Measurements from ENCODE around the gene HES5. TPM values are rescaled to one million over a fixed set of nuclear protein-coding genes. Genes with fewer than 3 reads are reported as not detected.
"Not testable (repeated sequence)": the region's sequence is repeated elsewhere in the genome, so short reads cannot be mapped to it uniquely, and the experiment has no call there.

Gene HES5
- total RNA-seq, 1 donor from 2014 or later = 1.3 TPM

DNA sequence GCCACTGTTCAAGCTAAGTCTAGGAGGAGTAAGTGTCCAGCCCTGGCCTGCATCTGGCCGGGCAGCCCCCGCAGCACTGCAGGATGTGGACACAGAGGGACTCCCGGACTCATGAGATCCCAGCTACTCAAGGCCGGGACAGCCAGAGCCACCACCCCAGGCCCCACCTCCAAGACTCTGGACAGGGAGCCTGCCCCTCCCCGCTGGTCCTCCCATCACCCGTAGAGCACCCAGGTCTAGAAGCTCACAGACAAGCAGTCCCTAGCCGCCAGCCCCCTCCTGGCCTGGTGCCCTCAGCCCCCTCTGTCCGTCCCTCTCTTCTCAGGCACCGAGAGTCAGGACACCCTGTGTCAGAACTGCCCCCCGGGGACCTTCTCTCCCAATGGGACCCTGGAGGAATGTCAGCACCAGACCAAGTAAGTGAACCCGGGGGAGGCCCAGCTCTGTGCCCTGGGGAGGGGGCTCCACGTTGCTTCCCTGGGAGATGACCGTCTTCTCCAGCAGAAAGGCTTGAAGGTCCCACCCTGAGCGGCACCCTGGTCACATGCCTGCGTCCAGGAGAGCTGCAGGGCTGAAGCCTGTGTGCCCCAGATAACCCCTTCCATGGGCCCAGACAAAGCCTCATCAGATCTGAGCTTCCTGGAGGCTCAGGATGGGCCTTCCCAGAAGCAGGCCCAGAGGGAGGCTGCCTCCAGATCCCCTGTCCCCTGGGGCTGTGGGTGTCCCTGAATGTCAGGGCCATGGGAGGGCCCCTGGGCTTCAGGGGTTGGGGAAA lies 30.4 kb upstream of the HES5 start:
- ATAC-seq = no peak

DNA sequence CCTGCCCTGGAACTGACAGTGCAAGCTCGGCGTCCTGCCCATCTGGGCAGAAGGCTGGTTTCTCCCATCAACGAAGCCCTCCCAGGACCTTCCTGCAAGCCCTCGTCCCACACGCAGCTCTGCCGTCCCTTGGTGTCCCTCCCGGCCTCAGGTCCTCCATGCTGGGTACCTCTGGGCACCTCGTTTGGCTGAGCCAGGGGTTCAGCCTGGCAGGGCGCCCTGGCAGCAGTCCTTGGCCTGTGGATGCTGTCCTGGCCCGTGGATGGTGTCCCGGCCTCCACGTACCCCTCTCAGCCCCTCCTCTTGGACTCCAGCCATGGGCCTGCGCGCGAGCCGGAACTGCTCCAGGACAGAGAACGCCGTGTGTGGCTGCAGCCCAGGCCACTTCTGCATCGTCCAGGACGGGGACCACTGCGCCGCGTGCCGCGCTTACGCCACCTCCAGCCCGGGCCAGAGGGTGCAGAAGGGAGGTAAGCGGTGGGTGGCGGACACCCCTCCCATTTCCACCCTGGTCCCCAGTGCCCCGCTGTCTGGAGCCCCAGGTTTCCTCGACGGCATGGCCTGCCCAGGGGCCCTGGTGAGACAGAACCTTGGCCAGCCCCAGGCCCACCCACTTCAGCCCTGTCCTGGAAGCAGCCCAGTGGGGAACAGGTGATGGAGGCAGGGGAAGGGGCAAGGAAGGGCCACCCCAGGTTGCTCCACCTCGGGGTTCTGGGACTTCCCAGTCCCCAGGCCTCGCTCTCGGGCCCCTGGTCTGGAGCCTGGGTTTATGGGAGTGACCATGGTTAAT lies 29.6 kb upstream of the HES5 start:
- no peak for ATAC-seq

DNA sequence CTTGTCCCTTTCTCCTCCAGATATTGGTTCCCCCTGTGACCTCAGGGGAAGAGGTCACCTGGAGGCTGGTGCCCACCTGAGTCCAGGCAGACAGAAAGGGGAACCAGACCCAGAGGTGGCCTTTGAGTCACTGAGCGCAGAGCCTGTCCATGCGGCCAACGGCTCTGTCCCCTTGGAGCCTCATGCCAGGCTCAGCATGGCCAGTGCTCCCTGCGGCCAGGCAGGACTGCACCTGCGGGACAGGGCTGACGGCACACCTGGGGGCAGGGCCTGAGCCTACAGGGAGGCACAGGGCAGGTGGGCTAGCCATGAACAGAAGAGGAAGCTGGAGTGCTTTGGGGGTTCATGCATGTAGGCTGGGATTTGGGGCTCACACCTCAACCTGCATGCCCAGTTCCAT lies 28.8 kb upstream of the HES5 start:
- ATAC-seq = no peak

DNA sequence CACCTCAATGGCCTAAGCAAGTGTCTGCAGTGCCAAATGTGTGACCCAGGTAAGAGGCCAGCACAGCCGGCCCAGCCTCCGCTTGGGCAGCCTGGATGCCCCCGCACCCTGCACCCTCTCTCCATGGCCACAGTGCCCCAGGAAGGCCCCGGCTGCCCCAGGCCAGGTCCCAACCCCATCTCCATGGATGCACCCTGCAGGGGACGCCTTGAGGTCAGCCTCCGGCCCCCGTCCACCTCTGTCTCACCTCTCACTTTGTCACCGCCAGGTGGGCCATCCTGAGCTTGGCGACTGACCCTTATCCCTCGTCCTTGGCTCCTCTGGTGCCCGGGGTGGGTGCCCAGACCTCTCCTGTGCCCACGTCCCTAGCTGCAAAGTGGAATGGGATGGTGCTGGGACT lies 28.4 kb upstream of the HES5 start:
- no peak for ATAC-seq

DNA sequence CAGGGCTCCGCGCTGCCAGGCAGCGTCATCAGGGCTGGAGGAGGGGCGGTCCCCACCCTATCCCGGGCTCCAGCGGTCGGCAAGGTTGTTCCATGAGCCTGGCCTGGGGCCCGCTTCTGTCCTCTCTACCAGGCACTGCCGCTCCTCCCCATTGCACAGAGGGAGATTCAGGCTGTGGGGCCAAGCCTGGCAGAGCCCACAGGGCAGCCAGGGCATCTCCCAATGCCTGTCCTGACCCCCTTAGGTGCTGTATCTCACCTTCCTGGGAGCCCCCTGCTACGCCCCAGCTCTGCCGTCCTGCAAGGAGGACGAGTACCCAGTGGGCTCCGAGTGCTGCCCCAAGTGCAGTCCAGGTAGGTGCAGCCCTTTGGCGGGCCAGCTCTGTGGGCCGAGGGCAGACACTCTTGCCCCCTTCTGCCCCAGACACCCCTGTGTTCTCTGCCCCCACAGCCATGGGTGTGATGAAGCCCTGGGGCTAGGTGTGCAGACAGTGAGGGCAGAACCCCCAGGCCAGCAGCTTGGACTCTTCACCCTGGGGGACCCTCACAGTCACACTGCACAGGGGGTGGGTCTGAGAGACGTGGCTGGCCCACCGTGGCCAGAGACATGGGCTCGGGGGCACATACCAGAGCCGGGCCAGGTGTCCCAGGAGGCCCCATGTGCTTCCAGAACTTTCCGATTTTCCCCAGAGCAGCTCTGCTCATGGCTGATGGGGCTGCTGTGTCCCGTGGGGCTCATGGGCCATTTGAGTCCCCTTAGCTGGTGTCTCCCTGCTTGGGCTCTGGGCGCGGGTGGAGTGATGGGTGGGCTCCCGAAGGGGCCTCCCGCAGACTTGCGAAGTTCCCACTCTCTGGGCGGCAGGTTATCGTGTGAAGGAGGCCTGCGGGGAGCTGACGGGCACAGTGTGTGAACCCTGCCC lies 27.7 kb upstream of the HES5 start:
- no peak for ATAC-seq

DNA sequence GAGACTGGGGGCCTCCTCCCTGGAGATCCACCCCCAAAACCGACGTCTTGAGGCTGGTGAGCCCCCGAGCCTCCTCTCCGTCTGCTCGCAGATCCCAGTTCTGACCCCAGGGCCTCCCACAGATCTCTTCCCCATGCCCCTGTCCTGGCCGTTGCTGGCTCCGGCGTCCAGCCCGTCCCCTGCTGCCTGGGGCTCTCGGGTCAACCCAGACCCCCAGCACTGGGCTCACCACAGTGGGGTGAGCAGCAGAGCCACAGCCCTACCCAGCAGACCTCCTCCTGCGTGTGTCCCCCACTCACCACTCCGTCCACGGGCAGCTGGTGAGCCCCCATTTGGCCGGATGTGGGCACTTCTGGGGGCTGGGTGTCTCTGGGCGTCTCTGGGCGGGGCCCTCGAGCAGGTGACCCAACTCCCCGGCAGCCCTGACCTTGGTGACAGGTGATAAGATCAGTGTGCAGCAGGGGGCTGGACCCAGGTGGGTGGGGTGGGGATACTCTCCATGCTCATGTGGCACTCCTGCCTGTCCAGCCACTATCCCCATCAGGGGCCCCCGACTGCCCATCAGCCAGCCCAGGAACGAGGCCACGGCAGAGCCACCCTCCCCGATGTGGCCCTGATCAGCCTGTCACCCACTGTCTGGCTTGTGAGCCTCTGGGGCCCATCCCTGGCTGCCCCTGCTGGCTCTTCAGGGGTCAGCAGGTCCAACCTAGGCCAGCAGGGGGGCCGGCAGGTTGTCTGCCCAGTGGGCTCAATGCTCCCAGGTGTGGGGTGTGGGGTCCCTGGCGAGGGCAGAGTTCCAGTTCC lies 26.8 kb upstream of the HES5 start:
- ATAC-seq = peak; percentile 9

DNA sequence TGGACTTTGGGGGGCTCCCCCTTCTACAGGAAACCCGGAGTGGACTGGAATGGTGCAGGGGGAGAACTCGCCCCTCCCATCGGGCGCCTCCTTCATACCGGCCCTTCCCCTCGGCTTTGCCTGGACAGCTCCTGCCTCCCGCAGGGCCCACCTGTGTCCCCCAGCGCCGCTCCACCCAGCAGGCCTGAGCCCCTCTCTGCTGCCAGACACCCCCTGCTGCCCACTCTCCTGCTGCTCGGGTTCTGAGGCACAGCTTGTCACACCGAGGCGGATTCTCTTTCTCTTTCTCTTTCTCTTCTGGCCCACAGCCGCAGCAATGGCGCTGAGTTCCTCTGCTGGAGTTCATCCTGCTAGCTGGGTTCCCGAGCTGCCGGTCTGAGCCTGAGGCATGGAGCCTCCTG lies 26.2 kb upstream of the HES5 start, which contains the start of gene TNFRSF14:
Gene TNFRSF14, plus strand, starts transcription at position 95 of the 401 bp plus-strand sequence. Its CDS starts 294 bp downstream, at position 389.
- peak; percentile 24 for ATAC-seq

DNA sequence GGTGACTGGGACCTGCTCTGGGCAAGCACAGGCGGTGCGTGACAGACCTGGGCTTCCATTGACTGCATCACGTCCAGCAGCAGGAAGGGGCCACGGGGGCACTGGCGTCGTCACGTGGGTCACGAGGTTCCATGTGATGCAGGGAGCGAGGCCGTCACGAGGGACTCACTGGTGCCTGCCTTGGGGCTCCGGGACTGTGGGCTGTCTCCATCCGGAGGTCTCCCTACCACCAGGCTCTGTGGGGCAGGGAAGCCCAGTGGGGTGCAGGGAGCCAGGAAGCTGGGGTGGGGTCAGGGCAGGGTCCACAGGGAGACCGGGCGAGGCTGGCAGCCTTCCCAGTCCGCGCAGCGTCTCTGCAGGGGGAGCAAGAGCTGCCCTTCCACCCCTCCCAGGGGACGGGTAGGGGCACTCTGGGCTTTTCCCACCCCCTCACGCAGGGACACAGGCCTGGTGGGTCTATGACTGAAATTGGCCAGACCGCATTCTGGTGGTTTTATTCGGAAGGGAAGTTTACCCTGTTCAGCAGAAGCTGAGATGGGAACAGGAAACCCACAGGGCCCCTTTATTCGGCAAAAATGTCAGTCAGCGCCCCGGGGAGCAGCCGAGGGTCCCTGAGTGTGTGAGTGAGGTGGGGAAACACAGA lies 25.7 kb upstream of the HES5 start:
- peak; percentile 40 for ATAC-seq

DNA sequence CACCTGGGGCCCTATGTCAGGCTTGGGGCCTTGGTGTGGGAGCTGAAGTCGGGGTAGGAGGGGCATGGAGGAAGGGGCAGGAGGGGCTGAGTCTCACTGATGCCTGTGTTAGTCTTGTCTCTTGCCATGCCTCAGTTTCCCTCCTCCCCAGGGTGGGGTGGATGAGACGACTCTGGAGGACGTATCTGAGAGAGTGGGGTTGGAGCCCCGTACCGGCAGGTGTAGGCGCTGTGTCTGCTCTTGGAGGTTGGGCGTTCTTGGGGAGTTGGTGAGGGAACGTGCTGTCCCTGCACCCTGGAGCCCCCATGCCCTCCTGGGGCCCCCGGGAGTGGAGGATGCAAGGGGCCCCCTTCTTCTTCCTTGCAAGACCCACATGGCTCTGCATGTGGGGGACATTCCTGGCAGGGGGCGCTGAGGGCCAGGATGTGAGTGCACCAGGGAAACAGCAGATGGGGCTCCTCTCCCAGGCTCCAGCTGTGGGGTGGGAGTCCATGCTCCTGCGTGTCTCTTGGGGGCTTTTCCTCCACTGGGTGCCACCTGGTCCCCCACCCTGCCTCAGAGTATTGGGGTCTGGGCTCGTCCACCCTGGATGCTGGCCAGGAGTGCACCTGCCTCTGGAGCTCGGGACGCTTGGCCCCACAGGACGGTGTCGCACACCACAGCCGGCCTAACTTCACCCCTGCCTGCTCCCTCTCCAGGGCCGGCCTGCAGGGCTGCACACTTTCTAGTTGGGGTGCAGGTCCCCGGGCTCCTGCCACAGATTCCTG lies 24.7 kb upstream of the HES5 start:
- no peak for ATAC-seq

DNA sequence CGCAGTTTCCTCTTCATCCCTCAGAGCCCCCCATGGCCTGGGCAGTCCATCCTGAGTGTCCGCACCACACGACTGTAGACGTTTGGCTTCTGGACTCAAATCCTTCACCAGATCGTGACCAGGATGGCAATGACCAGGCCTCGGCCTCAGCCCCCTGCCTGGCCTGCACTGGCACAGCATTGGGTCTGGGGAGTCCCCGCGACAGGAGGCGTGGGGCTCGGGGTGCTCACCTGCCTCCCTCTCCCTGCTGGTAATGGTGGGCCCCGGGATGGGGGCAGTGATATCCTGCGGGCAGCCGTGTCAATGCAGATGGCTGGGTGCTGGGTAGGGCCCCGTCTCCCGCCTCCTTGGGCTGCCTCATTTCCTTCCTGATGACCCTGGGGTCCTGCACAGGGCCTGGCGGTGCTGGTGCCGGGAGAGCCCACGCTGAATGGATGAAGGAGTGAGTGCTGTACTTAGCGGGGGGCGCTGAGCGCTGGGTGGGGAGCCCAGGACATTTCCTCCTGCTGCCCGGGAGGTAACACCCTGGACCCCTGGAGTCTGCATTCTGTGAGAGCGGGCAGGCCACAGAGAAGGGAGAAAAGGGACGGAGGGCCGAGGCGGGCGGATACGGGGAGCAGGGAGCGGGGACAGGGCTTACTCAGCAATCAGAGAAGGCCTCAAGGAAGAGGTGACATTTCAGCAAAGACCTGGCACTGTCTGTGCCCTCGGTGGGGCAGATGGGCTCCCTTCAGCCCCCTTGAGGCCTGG lies 24.0 kb upstream of the HES5 start:
- ATAC-seq = no peak

DNA sequence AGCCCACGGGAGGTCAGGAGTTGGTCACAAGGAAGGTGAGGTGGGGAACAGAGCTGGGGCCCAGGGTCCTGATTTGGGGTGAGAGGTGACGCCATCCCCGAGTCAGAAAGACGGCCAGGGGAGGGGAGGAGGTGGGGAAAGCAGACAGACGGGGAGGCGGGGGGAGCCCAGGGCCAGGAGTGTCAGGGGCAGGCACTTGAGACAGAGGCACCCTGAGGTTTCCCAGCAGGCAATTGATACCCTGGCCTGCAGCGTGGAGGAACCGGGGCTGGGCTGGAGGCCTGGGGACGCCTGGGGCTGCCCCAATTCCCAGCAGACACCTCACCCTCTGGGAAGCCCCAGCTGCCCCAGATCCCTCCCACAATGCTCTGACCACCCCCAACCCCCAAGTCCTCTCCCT lies 23.0 kb upstream of the HES5 start:
- not testable (repeated sequence) for ATAC-seq

DNA sequence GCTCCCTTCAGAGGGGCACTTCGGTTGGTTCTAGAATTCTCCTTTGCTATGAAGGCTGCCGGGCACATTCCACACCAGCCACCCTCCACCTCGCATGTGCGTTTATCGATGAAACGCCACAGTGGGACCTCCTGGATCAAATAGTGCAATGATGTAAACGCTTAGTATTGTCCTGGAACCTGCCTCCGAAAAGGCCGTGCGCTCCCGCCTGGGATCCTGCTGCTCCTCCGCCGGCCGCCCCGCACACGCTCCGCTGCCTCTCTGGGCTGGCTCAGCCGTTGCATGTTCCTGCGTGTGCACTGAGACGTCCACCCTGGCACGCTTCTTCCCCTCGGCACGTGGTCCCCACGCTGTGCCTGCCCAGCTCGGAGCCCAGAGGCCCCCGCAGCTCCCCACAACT lies 22.1 kb upstream of the HES5 start:
- no peak for ATAC-seq

DNA sequence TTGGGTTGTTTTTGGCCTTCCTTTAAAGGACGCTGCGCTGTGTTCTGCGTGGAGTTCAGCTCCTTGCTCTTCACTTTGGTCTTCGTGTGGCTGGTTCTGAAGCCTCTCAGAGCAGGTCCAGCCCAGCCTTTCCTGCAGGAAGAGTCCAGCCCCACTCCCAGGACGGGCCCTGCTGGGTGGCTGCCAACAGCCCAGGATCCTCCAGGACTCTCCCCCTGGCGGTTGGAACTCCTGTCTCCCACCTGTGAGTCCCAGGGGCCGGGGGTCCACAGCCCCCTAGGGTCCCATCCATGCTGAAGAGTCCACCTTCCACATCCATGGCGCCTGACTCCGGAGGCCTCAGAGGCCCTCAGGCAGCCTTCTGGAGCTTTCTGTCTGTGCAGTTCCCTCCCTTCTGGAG lies 21.5 kb upstream of the HES5 start:
- not testable (repeated sequence) for ATAC-seq

DNA sequence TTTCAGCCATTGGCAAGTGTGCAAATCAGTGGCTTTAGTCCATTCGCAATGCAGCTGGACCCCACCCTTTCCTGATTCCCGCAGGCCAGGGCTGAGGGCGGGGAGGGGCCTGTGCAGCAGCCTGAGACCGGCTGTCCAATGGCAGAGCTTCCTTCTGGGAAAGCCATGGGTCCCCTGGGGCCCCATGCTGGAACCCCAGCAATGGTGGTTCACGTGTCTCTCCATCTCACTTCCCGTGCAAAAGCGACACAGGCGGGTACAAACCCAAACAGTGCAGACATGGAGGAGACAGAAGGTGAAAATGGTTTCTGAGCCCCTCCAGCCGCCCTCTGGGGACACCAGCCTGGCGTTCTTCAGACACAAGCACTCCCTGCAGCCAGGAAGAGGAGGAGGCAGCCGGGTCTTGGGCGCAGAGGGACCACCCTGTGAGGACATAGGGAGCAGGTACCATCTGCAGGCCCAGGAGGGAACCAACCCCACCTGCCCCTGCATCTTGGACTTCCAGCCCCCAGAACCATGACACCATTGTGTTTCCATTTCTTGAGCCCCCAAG lies 20.3 kb upstream of the HES5 start:
- not testable (repeated sequence) for ATAC-seq

DNA sequence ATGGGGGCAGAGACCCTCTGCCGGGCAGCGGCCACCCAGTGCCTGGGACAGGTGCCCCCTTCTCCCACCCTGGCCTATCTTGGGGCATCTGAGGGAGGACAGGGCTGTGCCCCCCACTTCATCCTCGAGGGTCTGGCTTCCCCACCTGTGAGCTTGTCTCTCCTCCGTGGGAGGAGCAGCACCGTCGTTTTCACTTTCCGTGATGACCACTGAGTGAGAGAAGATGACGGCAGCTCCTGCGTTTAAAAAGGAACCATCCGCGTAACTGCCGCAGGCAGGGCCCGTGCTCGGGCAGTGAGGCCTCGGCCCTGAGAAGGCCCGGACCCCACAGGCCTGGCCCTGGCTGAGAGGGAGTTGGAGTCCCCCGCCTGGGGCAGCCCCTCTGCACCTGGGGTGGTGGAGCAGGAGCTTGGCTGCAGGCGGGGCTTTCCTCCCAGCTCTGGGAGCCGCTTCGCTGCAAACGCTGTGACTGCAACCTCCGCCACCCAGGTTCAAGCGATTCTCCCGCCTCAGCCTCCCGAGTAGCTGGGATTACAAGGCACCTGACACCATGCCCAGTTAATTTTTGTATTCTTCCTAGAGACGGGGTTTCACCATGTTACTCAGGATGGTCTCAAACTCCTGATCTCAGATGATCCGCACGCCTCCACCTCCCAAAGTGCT lies 19.4 kb upstream of the HES5 start:
- ATAC-seq = not testable (repeated sequence)

DNA sequence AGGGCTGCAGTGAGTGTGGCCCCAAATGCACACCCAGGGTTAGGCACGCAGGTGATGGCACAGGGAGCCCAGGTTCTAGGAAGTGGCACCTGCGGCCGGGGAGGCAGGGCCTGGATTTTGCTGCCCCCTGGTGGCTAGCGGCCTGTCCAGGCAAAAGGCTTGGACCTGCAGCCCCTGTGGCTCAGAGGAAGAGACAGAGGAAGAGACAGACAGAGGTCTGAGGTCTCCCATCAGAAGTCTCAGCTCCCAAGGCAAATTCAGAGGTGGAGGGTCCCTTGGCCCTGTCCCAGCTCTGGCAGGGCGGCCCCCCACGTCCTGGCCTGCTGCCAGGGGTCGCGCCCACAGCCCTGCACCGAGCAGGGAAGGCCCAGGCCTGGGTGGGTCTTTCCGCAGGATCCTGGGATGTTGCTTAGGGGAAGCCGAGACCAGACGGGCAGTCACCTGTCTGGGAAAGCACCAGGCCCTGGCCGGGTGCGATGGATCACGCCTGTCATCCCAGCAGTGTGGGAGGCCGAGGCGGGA lies 18.1 kb upstream of the HES5 start:
- peak; percentile 56 for ATAC-seq

DNA sequence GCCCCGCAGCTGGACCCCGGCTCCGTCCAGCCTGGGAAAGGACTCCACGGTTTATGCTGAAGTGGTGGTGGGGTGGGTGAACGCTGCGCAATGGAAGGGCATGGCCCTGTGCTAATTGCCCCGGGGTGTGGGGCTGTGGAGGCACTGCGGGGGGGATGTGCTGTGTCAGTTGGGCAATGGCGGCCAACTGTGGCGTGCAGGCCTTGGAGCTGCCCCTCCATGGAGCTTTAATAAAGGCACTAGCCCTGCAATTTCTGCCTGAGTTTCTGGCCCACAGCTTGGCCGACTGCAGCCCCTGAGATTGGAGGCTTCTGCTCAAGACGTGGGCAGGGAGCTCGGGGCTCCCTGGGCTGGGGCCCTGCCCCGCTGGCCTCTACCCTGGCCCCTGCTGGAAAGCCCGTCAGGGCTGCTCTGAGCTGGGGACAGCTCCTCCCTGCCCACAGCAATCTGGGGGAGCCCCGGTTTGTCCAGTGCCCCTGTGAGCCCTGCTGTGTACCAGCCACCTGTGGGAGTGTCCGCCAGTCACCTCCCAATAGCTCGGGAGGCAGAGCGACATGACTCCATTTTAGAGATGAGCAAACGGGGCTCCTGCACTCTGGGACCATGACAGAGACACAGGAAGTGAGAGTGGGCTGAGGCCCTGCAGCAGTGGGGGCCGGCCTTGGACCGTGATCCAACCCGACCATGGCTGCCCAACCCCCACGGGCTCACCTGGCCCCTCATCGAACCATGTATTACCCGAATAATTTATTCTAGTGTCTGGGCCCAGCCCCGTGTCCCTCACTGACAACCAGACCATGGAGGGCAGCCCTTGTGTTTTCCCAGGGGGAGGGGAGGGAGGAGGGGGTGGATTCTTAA lies 17.4 kb upstream of the HES5 start:
- peak; percentile 0 for ATAC-seq
